AG10803 (cell line): Measurements from ENCODE around the gene ZDHHC14.

Experiments
- DNase-seq: peaks from one replicate; pipeline ENCODE4 v3.0.0; 2010; ENCODE audit warnings: low read depth
- H3K4me3 ChIP-seq: 2 replicates; pipeline ENCODE4 v1.5.1; 2011; ENCODE audit warnings: mild to moderate bottlenecking, low read length, control low read depth
- CTCF ChIP-seq: conservative IDR thresholded peaks from 2 replicates; pipeline ENCODE4 v1.5.1; 2011; ENCODE audit warnings: mild to moderate bottlenecking, low read length, control low read depth, inconsistent platforms

ZDHHC14 gene

GRCh38 chr6:157452096-157452495, 71.1 kb downstream of the ZDHHC14 start:
- H3K4me3 ChIP-seq: no peak overlapping the region
- no peak for DNase-seq
- TF ChIP-seq CTCF: no peak

GRCh38 chr6:157453131-157453530, 72.1 kb downstream of the ZDHHC14 start:
- no peak for TF ChIP-seq CTCF
- no peak for DNase-seq
- no peak overlapping the region for H3K4me3 ChIP-seq

GRCh38 chr6:157453978-157454377, 73.0 kb downstream of the ZDHHC14 start:
- no peak for TF ChIP-seq CTCF
- DNase-seq: no peak

GRCh38 chr6:157454762-157455714, 74.0 kb downstream of the ZDHHC14 start:
- no peak for TF ChIP-seq CTCF
- no peak for DNase-seq
- H3K4me3 ChIP-seq: no peak overlapping the region

More at GRCh38 chr6:157453978-157454377, 73.0 kb downstream of the ZDHHC14 start:
- H3K4me3 ChIP-seq: no peak overlapping the region

- no peak overlapping the region for H3K4me3 ChIP-seq
- no peak for TF ChIP-seq CTCF
- no peak for DNase-seq
Observed at GRCh38 chr6:157455731-157456523, 74.9 kb downstream of the ZDHHC14 start.

GRCh38 chr6:157456524-157456829, 75.5 kb downstream of the ZDHHC14 start:
- DNase-seq: no peak
- no peak overlapping the region for H3K4me3 ChIP-seq
- no peak for TF ChIP-seq CTCF

- no peak overlapping the region for H3K4me3 ChIP-seq
- no peak for DNase-seq
- no peak for TF ChIP-seq CTCF
Observed at GRCh38 chr6:157457787-157458186, 76.8 kb downstream of the ZDHHC14 start.
